Uterus (tissue), 4 donors: ENCODE measurements around the gene BEND6. TPM values are rescaled to one million over a fixed set of nuclear protein-coding genes. Genes with fewer than 3 reads are reported as not detected.
A peak's percentile ranks its signal among the peaks of the same experiment; 100 is the strongest.

Experiments
- DNase-seq, 2 donors: peaks; one replicate each; pipeline ENCODE4 v3.0.0-alpha.2; 2019 to 2020
- H3K27ac ChIP-seq, 2 donors: fragments of 200-600 bp; sonication (generic); 1 replicate in 1 of 2; 2 replicates in 1 of 2; pipeline ENCODE4 v1.5.1; 2016 to 2018
- H3K27me3 ChIP-seq, 2 donors: fragments of 200-600 bp; sonication (generic); one replicate each; pipeline ENCODE4 v1.5.1; 2018 to 2019; ENCODE audit warnings: control low read depth in 1 of 2
- H3K36me3 ChIP-seq, 2 donors: fragments of 200-600 bp; sonication (generic); one replicate each; pipeline ENCODE4 v1.5.1; 2019; ENCODE audit warnings: control low read depth in 1 of 2
- H3K4me1 ChIP-seq, 2 donors: fragments of 200-600 bp; sonication (generic); one replicate each; pipeline ENCODE4 v1.5.1; 2018 to 2019; ENCODE audit warnings: control low read depth in 1 of 2
- H3K4me3 ChIP-seq, 2 donors: fragments of 200-600 bp; sonication (generic); 1 replicate in 1 of 2; 2 replicates in 1 of 2; pipeline ENCODE4 v1.5.1; 2018 to 2019; ENCODE audit warnings: mild to moderate bottlenecking in 1 of 2
- H3K9me3 ChIP-seq, 2 donors: fragments of 200-600 bp; sonication (generic); one replicate each; pipeline ENCODE4 v1.5.1; 2019; ENCODE audit warnings: control low read depth in 1 of 2
- POLR2A ChIP-seq, 2 donors: fragments of 450-650 bp; IDR thresholded peaks; one replicate each; pipeline ENCODE4 v1.6.1; 2016; ENCODE audit warnings: antibody characterized with exemption in 2 of 2, mild to moderate bottlenecking in 1 of 2, moderate library complexity in 1 of 2
- intact Hi-C: fragments of 100-400 bp; cut with DNase I; formaldehyde crosslinking; loops from one replicate; pipeline ENCODE4 v1.15.1; 2023; ENCODE audit warnings: low total_unique reads
- total RNA-seq, 4 donors: library from RNA; depleted of rRNA in 3 of 4; stranded (reverse); fragments of >200 nt in 3 of 4; gene quantifications; one replicate each; pipeline versions ENCODE4 v1.1.0 to v1.2.4, GENCODE V29; 2014 to 2023
- TF ChIP-seq, protein P1 (sequence below), 4 experiments: fragments of 200-600 bp in 2 of 4; fragments of 450-650 bp in 2 of 4; sonication (generic) in 2 of 4; IDR thresholded peaks; one replicate each; pipeline ENCODE4 v1.5.1; 2016 to 2019; ENCODE audit warnings: antibody characterized with exemption in 4 of 4, mild to moderate bottlenecking in 2 of 4, moderate library complexity in 1 of 4
- donor health status: DM: yes; HTN: yes; CAD: no.

Gene BEND6, protein sequence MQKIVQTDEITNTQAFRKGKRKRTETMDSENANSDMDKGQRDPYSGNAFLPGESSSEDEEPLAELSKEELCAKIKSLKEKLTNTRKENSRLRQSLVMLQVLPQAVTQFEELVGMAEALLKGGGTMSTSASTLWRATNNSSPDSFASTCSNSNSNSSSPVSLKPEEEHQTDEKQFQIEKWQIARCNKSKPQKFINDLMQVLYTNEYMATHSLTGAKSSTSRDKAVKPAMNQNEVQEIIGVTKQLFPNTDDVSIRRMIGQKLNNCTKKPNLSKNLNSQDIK
- total RNA-seq = 10 to 100 TPM in 1 of 4 donors, 1 to 10 TPM in 3; 3.8 to 10.2 (median 4.5) TPM

DNA sequence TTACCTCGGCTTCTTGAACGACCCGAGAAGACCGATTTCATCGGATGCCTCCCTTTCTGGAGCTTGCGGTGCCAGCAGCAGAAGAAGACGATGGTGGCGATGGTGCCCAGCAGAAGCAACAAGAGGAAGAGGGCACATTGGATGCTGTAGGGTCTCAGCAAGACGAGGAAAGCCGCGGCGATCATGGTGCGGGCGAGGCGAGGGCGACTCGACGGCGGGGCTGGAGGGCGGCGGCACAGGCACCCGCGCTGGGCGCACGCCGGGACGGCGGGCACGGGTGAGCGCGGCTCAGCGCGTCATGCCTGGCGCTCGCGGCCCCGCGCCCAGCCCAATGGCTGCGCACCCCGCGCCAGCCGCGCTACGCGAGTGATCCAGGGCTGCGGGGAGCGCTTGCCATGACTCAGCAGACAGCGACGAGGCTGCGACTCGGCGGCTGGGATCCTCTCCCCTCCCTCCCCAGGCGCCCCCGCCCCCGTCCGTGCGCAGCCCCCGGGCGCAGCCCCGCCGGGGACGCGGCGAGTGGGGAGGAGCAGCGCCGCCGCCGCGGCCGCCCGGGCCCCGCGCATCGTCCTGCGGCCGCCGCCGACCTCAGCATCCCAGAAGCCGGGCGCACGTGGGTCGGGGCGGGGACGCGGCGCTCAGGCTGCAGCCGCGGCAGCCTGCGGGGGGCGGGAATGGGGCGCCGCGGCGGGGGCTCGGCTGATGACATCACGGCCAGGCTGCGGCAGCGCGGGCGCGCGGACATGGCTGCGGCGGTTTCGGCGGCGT lies at the start of gene BEND6:
TSS of gene BEND6 (plus strand) at position 705 of the 768 bp plus-strand sequence. CDS start 26,704 bp downstream, outside the sequence.
- Histone ChIP-seq H3K9me3 (no peaks in the 10 kb centered on the region), H3K27me3 (no peaks in the 10 kb centered on the region), H3K27ac (peak within 1 kb of the TSS; percentile 67 to 70), H3K4me3 (peak within 1 kb of the TSS; percentile 46 to 52), H3K4me1 (peaks cover 0 to 4% of the 10 kb centered on the region in 2 donors), H3K36me3 (no peaks in the 10 kb centered on the region)
- TF ChIP-seq POLR2A (IDR thresholded peaks at IDR 0.05) = peak in 1 of 2 donors; percentile 48
- TF ChIP-seq, protein P1, sequence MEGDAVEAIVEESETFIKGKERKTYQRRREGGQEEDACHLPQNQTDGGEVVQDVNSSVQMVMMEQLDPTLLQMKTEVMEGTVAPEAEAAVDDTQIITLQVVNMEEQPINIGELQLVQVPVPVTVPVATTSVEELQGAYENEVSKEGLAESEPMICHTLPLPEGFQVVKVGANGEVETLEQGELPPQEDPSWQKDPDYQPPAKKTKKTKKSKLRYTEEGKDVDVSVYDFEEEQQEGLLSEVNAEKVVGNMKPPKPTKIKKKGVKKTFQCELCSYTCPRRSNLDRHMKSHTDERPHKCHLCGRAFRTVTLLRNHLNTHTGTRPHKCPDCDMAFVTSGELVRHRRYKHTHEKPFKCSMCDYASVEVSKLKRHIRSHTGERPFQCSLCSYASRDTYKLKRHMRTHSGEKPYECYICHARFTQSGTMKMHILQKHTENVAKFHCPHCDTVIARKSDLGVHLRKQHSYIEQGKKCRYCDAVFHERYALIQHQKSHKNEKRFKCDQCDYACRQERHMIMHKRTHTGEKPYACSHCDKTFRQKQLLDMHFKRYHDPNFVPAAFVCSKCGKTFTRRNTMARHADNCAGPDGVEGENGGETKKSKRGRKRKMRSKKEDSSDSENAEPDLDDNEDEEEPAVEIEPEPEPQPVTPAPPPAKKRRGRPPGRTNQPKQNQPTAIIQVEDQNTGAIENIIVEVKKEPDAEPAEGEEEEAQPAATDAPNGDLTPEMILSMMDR (IDR thresholded peaks at IDR 0.05) = no peak
- intact Hi-C loops = no loop called here
- DNase-seq = peak; percentile 64 to 66

DNA sequence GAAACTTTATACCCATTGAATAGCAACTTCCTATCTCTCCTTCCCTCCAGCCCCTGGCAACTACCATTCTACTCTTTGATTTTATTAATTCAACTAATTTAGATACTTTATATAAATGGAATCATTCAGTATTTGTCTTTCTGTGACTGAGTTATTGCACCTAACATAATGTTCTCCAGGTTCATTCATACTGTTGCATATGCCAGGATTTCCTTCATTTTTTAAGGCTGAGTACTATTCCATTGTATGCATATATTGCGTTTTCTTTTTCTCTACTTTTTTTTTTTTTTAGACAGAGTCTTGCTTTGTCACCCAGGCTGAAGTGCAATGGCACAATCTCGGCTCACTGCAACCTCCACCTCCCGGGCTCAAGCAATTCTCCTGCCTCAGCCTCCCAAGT lies 49.5 kb upstream of the BEND6 start:
- no peak for TF ChIP-seq POLR2A (IDR thresholded peaks at IDR 0.05)
- TF ChIP-seq, protein P1 (IDR thresholded peaks at IDR 0.05) = no peak
- Histone ChIP-seq H3K4me1 (no peaks in the 10 kb centered on the region), H3K27me3 (no peaks in the 10 kb centered on the region), H3K27ac (no peak overlapping the region), H3K36me3 (no peaks in the 10 kb centered on the region), H3K4me3 (no peak overlapping the region), H3K9me3 (no peaks in the 10 kb centered on the region)
- DNase-seq = no peak
- intact Hi-C loops = no loop called here

DNA sequence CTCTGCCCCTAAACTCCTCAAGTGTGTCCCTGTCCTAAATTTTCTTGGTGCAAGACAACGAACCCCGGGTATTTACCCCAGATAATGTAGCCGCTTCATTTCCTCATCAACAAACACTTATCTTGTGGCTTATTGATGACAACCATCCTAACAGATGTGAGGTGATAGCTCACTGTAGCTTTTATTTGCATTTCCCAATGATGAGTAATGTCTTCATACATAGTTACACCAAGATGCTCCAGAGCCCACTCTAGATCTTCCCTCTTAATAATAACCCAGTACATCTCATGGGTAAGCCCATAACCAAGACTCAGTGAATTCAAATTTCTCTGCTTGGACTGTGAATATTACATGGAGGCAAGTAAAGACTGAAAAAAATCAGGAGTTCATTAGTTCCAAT lies 48.2 kb upstream of the BEND6 start:
- Histone ChIP-seq H3K4me1 (no peaks in the 10 kb centered on the region), H3K4me3 (no peak overlapping the region), H3K9me3 (no peaks in the 10 kb centered on the region), H3K27me3 (no peaks in the 10 kb centered on the region), H3K27ac (no peak overlapping the region), H3K36me3 (no peaks in the 10 kb centered on the region)
- DNase-seq = no peak
- intact Hi-C loops = no loop called here
- no peak for TF ChIP-seq POLR2A (IDR thresholded peaks at IDR 0.05)
- TF ChIP-seq, protein P1 (IDR thresholded peaks at IDR 0.05) = no peak

DNA sequence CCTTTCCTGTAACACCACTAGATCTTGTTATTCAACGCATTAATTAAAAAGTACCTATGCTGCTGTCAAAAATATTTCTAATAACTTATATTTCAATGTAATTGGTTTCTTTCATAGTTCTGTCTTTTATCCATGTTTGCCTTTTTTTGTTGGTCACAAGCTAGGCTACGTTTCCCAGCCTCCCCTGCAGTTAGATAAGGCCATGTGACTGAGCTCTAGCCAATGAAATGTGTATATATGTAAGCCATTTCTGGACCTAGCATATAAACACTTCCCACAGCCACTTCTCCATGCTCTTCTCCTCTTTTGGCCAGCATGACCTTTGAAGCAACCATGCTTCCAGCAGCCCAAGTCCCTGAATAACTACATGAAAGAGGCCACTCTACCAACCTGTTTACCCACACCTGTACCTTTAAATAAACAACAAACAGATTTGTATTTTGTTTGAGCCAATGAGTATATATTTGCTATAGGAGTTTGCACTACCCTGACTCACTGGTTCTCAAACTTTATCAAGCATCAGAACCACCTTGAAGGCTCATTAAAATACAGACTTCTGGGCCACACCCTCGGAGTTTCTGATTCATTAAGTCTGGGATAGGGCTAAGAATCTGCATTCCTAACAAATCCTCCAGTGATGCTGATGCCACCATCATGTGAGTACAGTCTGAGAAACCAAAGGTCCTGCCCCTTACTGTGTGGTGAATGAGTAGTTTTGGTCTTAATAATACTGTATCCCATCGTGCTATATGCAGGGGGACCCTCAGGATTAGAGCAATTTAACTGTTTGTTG lies 45.6 kb upstream of the BEND6 start:
- Histone ChIP-seq H3K4me3 (no peak overlapping the region), H3K4me1 (no peaks in the 10 kb centered on the region), H3K27ac (no peak overlapping the region), H3K9me3 (no peaks in the 10 kb centered on the region), H3K36me3 (no peaks in the 10 kb centered on the region), H3K27me3 (no peaks in the 10 kb centered on the region)
- no peak for TF ChIP-seq POLR2A (IDR thresholded peaks at IDR 0.05)
- TF ChIP-seq, protein P1 (IDR thresholded peaks at IDR 0.05) = no peak
- no peak for DNase-seq
- intact Hi-C loops = no loop called here
